HEK293 (cell line): Measurements from ENCODE around the gene PUDP.

Experiments used
- CTCF ChIA-PET: fragments of 350-600 bp; formaldehyde crosslinking; extraction: SDS; loops from one replicate; lab custom pipeline; 2021; ENCODE audit warnings: antibody characterized with exemption; lab: Yijun Ruan, JAX
- POLR2A ChIA-PET: fragments of 300-600 bp; formaldehyde crosslinking; extraction: SDS; loops from one replicate; lab custom pipeline; 2020; ENCODE audit warnings: antibody characterized with exemption, inconsistent platforms; lab: Yijun Ruan, JAX
- H3K27ac ChIP-seq: fragments of 200-500 bp; sonication (Bioruptor generic); 2 replicates; pipeline ENCODE4 v1.5.1; 2014; ENCODE audit warnings: low read depth, low read length, control low read depth, inconsistent platforms; ENCODE audit errors: extremely low read depth
- H3K36me3 ChIP-seq, 2 experiments: fragments of 200-500 bp in 1 of 2; sonication (Bioruptor generic) in 1 of 2; 1 replicate in 1 of 2; 2 replicates in 1 of 2; pipeline ENCODE4 v1.5.1; 2014 to 2017; ENCODE audit warnings: inconsistent platforms in 2 of 2, low read length in 2 of 2; ENCODE audit not compliant: control insufficient read depth in 2 of 2, insufficient read depth in 1 of 2
- H3K4me1 ChIP-seq: fragments of 200-500 bp; sonication (Bioruptor generic); 2 replicates; pipeline ENCODE4 v1.5.1; 2014; ENCODE audit warnings: mild to moderate bottlenecking, low read length, inconsistent platforms; ENCODE audit not compliant: control insufficient read depth, insufficient read depth
- H3K4me3 ChIP-seq: 2 replicates; pipeline ENCODE4 v1.5.1; 2011; ENCODE audit warnings: low read depth, mild to moderate bottlenecking, control low read depth, low read length, moderate library complexity
- H3K9me3 ChIP-seq: fragments of 200-500 bp; sonication (Bioruptor generic); 2 replicates; pipeline ENCODE4 v1.5.1; 2014; ENCODE audit warnings: low read depth, low read length, inconsistent platforms; ENCODE audit not compliant: control insufficient read depth, insufficient read depth
- GLI2 ChIP-seq: fragments of 450-650 bp; formaldehyde crosslinking; IDR thresholded peaks from 2 replicates; pipeline ENCODE4; 2017; ENCODE audit warnings: missing biosample characterization, missing genetic modification characterization, low read depth, borderline replicate concordance
- PRDM2 ChIP-seq: fragments of 450-650 bp; formaldehyde crosslinking; IDR thresholded peaks from 2 replicates; pipeline ENCODE4 v1.5.1; 2016; ENCODE audit warnings: missing biosample characterization, missing genetic modification characterization, borderline replicate concordance
- SALL2 ChIP-seq: fragments of 450-650 bp; formaldehyde crosslinking; IDR thresholded peaks from 2 replicates; pipeline ENCODE4 v1.5.0; 2017; ENCODE audit warnings: missing biosample characterization, mild to moderate bottlenecking, missing genetic modification characterization, borderline replicate concordance
- ZBTB10 ChIP-seq: fragments of 450-650 bp; formaldehyde crosslinking; IDR thresholded peaks from 2 replicates; pipeline ENCODE4 v1.5.1; 2016; ENCODE audit warnings: missing biosample characterization, missing genetic modification characterization
- ZBTB48 ChIP-seq: fragments of 450-650 bp; formaldehyde crosslinking; IDR thresholded peaks from 2 replicates; pipeline ENCODE4 v1.5.1; 2016; ENCODE audit warnings: missing biosample characterization, missing genetic modification characterization
- ZNF10 ChIP-seq: fragments of 450-650 bp; formaldehyde crosslinking; IDR thresholded peaks from 2 replicates; pipeline ENCODE4 v1.5.1; 2017; ENCODE audit warnings: missing biosample characterization, missing genetic modification characterization
- ZNF132 ChIP-seq: fragments of 450-650 bp; formaldehyde crosslinking; IDR thresholded peaks from 2 replicates; pipeline ENCODE4 v1.5.1; 2017; ENCODE audit warnings: missing biosample characterization, missing genetic modification characterization, borderline replicate concordance
- ZNF239 ChIP-seq: fragments of 450-650 bp; formaldehyde crosslinking; IDR thresholded peaks from 2 replicates; pipeline ENCODE4 v1.5.1; 2016; ENCODE audit warnings: missing biosample characterization, missing genetic modification characterization
- ZNF302 ChIP-seq: fragments of 450-650 bp; formaldehyde crosslinking; IDR thresholded peaks from 2 replicates; pipeline ENCODE4 v1.5.1; 2016; ENCODE audit warnings: missing biosample characterization, missing genetic modification characterization, low read depth
- ZNF324 ChIP-seq: fragments of 450-650 bp; formaldehyde crosslinking; IDR thresholded peaks from 2 replicates; pipeline ENCODE4 v1.5.1; 2016; ENCODE audit warnings: missing biosample characterization, missing genetic modification characterization
- ZNF473 ChIP-seq: fragments of 450-650 bp; formaldehyde crosslinking; IDR thresholded peaks from 2 replicates; pipeline ENCODE4 v1.5.1; 2017; ENCODE audit warnings: missing biosample characterization, missing genetic modification characterization
- ZNF501 ChIP-seq: fragments of 450-650 bp; formaldehyde crosslinking; IDR thresholded peaks from 2 replicates; pipeline ENCODE4 v1.5.1; 2016; ENCODE audit warnings: missing biosample characterization, missing genetic modification characterization
- ZNF549 ChIP-seq: fragments of 450-650 bp; IDR thresholded peaks from 2 replicates; pipeline ENCODE4 v1.5.1; 2018; ENCODE audit warnings: missing biosample characterization, missing genetic modification characterization, mild to moderate bottlenecking, inconsistent platforms, moderate library complexity
- ZNF626 ChIP-seq: fragments of 450-650 bp; sonication (Bioruptor Pico); formaldehyde crosslinking; IDR thresholded peaks from 2 replicates; pipeline ENCODE4 v1.5.1; 2018; ENCODE audit warnings: missing biosample characterization, missing genetic modification characterization, inconsistent platforms
- ZNF692 ChIP-seq: fragments of 450-650 bp; formaldehyde crosslinking; IDR thresholded peaks from 2 replicates; pipeline ENCODE4 v1.5.1; 2016; ENCODE audit warnings: missing biosample characterization, missing genetic modification characterization
- ZNF707 ChIP-seq: fragments of 450-650 bp; formaldehyde crosslinking; IDR thresholded peaks from 2 replicates; pipeline ENCODE4 v1.5.1; 2016; ENCODE audit warnings: missing biosample characterization, missing genetic modification characterization
- TF ChIP-seq, protein P1 (sequence below): fragments of 450-650 bp; formaldehyde crosslinking; IDR thresholded peaks from 2 replicates; pipeline ENCODE4 v1.5.1; 2016; ENCODE audit warnings: missing biosample characterization, missing genetic modification characterization
- TF ChIP-seq, protein P2 (sequence below): fragments of 450-650 bp; formaldehyde crosslinking; IDR thresholded peaks from 2 replicates; pipeline ENCODE4 v1.5.1; 2017; ENCODE audit warnings: missing biosample characterization, missing genetic modification characterization

The PUDP gene

DNA sequence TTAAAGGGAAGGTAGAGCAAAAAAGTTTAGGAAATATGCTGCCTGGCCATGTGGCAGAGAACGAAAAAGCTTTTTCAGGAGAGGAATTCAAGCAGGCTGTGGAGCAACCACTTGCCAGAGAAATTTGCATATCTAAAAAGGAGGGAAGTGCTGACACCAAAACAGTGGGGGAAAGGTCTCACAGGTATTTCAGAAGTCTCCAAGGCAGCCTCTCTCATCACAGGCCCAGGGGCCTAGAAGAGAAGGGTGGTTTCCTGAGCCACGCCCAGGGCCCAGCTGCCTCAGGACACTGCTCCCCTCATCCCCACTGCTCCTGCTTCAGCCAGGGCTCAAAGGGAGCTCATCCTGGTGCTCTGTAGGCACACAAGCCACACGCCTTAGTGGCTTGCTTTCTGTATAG, 30.4 kb downstream of the PUDP start:
- no peak overlapping the region for H3K4me3 ChIP-seq
- H3K9me3 ChIP-seq: no peaks in the 10 kb centered on the region
- TF ChIP-seq ZNF707 (no peak), ZNF239 (tag by site-specific recombination) (no peak), ZNF501 (no peak), SALL2 (tag by site-specific recombination) (no peak), ZNF10 (tag by site-specific recombination) (no peak), ZNF626 (tag by site-specific recombination) (no peak), ZNF692 (tag by site-specific recombination) (no peak), ZNF549 (tag by site-specific recombination) (no peak), GLI2 (tag by site-specific recombination) (no peak), ZBTB48 (tag by site-specific recombination) (no peak), ZNF473 (tag by site-specific recombination) (no peak)
- TF ChIP-seq, protein P1, sequence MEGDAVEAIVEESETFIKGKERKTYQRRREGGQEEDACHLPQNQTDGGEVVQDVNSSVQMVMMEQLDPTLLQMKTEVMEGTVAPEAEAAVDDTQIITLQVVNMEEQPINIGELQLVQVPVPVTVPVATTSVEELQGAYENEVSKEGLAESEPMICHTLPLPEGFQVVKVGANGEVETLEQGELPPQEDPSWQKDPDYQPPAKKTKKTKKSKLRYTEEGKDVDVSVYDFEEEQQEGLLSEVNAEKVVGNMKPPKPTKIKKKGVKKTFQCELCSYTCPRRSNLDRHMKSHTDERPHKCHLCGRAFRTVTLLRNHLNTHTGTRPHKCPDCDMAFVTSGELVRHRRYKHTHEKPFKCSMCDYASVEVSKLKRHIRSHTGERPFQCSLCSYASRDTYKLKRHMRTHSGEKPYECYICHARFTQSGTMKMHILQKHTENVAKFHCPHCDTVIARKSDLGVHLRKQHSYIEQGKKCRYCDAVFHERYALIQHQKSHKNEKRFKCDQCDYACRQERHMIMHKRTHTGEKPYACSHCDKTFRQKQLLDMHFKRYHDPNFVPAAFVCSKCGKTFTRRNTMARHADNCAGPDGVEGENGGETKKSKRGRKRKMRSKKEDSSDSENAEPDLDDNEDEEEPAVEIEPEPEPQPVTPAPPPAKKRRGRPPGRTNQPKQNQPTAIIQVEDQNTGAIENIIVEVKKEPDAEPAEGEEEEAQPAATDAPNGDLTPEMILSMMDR: no peak
- ChIA-PET POLR2A (no interaction called here), CTCF (no interaction called here)
- H3K36me3 ChIP-seq: no peaks in the 10 kb centered on the region
- no peaks in the 10 kb centered on the region for H3K4me1 ChIP-seq
- no peak overlapping the region for H3K27ac ChIP-seq

DNA sequence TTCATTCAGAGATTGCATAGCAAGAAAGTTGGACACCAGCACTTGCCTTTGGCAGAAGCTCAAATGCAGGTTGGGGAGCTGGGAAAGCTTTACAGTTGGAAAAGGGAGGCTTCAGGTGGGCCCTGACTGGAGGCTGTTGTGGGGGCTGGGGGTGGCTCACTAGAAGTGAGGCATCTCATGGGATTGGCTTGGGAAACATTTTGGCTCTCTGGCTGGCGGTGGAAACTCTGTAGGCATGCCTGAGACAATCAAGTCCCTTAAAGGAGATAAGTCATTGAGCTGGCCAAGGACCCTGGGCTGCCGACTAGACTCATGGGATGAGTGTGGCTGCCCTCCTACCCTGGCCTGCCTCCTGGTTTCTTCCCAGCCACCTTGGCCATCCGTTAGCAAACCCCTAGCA, 31.9 kb downstream of the PUDP start:
- ChIA-PET CTCF (no interaction called here), POLR2A (no interaction called here)
- no peak for TF ChIP-seq ZNF132 (tag by site-specific recombination)
- no peak for TF ChIP-seq ZBTB10 (tag by site-specific recombination)
- Histone ChIP-seq H3K36me3 (no peaks in the 10 kb centered on the region), H3K4me1 (no peaks in the 10 kb centered on the region), H3K27ac (no peak overlapping the region), H3K9me3 (no peaks in the 10 kb centered on the region), H3K4me3 (no peak overlapping the region)

GRCh38 chrX:7115557-7115956, 32.4 kb downstream of the PUDP start:
- Histone ChIP-seq H3K4me3 (no peak overlapping the region), H3K9me3 (no peaks in the 10 kb centered on the region), H3K27ac (no peak overlapping the region), H3K4me1 (no peaks in the 10 kb centered on the region), H3K36me3 (no peaks in the 10 kb centered on the region)
- CTCF ChIA-PET: no interaction called here
- POLR2A ChIA-PET: interaction anchor here (0.5 kb wide), 1 partner anchor 338 kb away, joined by 4 read pairs; no protein-coding TSS in a partner anchor
- no peak for TF ChIP-seq ZNF324 (tag by site-specific recombination)
- no peak for TF ChIP-seq PRDM2 (tag by site-specific recombination)
- no peak for TF ChIP-seq ZNF302
- TF ChIP-seq, protein P2, sequence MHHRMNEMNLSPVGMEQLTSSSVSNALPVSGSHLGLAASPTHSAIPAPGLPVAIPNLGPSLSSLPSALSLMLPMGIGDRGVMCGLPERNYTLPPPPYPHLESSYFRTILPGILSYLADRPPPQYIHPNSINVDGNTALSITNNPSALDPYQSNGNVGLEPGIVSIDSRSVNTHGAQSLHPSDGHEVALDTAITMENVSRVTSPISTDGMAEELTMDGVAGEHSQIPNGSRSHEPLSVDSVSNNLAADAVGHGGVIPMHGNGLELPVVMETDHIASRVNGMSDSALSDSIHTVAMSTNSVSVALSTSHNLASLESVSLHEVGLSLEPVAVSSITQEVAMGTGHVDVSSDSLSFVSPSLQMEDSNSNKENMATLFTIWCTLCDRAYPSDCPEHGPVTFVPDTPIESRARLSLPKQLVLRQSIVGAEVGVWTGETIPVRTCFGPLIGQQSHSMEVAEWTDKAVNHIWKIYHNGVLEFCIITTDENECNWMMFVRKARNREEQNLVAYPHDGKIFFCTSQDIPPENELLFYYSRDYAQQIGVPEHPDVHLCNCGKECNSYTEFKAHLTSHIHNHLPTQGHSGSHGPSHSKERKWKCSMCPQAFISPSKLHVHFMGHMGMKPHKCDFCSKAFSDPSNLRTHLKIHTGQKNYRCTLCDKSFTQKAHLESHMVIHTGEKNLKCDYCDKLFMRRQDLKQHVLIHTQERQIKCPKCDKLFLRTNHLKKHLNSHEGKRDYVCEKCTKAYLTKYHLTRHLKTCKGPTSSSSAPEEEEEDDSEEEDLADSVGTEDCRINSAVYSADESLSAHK: no peak
- TF ChIP-seq ZNF239 (tag by site-specific recombination): no peak
